ES-I3 (cell line): ENCODE data around the gene R3HDM4.

Experiments used
- H3K36me3 ChIP-seq: 2 replicates; pipeline ENCODE4 v1.6.1; 2013; ENCODE audit warnings: mild to moderate bottlenecking, low read length, control low read depth, moderate library complexity; ENCODE audit not compliant: insufficient read depth
- H3K4me1 ChIP-seq: 2 replicates; pipeline ENCODE4 v1.6.1; 2013; ENCODE audit warnings: mild to moderate bottlenecking, control low read depth, low read length; ENCODE audit not compliant: insufficient read depth
- H3K9ac ChIP-seq: 2 replicates; pipeline ENCODE4 v1.6.1; 2013; ENCODE audit warnings: low read depth, mild to moderate bottlenecking, low read length, moderate library complexity
- H3K9me3 ChIP-seq: 2 replicates; pipeline ENCODE4 v1.6.1; 2013; ENCODE audit warnings: mild to moderate bottlenecking, low read length, moderate library complexity; ENCODE audit not compliant: control insufficient read depth, insufficient read depth

The R3HDM4 gene

DNA sequence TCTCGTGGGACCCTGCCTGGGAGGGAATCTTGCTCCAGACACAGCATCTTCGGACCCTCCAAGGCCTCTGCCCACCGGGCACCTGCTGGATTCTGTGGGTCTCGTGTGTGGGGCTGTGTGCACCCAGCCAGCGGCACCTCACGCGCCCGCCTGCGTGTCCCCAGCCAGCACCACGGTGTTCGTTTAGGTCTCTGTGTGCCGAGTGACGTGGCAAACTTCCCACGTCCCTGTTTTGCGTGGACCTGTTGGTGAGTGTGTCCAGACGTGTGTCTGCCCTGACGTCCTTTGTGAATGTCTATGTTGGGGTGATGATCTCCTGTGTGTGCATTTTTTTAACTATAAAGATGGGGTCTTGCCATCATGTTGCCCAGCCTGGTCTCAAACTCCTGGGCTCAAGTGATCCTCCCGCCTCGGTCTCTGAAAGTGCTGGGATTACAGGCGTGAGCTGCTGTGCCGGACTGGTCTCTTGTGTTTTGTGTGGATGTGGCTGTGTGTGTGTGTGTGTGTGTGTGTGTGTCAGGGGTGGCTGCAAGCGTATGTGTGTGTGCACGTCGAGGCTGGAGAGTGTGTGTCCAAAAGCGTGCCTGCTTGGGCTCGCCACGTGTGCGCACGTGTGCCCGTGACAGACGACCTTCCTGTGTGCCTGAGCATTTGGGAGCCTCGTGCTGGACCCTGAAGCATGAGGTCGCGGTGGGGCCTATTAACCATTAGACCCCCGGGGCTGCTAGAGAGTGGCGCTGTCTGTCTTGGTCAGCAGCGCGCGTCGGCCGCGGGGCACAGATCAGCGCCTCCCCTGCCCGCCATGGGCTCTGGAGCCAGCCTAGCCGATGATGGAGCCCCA is 28.5 kb upstream of the R3HDM4 start:
- Histone ChIP-seq H3K9me3 (no peaks in the 10 kb centered on the region), H3K9ac (no peak overlapping the region), H3K36me3 (peaks cover 3% of the 10 kb centered on the region; the same call in 1 of the 2 replicates)

GRCh38 chr19:940591-941291 is 27.7 kb upstream of the R3HDM4 start:
- peaks cover 3% of the 10 kb centered on the region; the same call in 1 of the 2 replicates for H3K36me3 ChIP-seq
- no peak overlapping the region for H3K9ac ChIP-seq
- H3K4me1 ChIP-seq = no peaks in the 10 kb centered on the region
- H3K9me3 ChIP-seq = no peaks in the 10 kb centered on the region

More for the DNA sequence above, 28.5 kb upstream of the R3HDM4 start:
- H3K4me1 ChIP-seq = no peaks in the 10 kb centered on the region

DNA sequence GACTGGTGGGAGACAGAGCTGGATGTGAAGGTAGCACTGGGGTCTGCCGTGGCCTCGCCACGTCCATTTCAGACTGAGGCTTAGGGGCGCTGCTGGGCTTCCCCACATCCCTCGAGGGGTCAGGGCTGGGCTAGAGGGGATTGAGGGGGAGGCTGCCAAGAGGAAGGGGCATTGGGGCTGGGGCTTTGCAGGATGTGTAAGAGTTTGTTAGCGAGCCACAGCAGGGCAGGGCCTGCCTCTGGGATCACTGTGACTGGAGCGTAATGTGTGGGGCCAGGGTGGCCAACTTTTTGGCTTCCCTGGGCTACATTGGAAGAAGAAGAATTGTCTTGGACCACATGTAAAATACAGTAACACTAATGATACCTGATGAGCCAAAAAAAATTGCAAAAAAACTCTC is 26.9 kb upstream of the R3HDM4 start:
- Histone ChIP-seq H3K9me3 (no peaks in the 10 kb centered on the region), H3K9ac (no peak overlapping the region), H3K36me3 (peaks cover 3% of the 10 kb centered on the region; the same call in 1 of the 2 replicates), H3K4me1 (no peaks in the 10 kb centered on the region)

- H3K4me1 ChIP-seq = no peaks in the 10 kb centered on the region
- H3K9me3 ChIP-seq = no peaks in the 10 kb centered on the region
- no peak overlapping the region for H3K9ac ChIP-seq
- H3K36me3 ChIP-seq = peaks cover 3% of the 10 kb centered on the region; the same call in 1 of the 2 replicates
Observed at GRCh38 chr19:939439-939838, 26.4 kb upstream of the R3HDM4 start.

DNA sequence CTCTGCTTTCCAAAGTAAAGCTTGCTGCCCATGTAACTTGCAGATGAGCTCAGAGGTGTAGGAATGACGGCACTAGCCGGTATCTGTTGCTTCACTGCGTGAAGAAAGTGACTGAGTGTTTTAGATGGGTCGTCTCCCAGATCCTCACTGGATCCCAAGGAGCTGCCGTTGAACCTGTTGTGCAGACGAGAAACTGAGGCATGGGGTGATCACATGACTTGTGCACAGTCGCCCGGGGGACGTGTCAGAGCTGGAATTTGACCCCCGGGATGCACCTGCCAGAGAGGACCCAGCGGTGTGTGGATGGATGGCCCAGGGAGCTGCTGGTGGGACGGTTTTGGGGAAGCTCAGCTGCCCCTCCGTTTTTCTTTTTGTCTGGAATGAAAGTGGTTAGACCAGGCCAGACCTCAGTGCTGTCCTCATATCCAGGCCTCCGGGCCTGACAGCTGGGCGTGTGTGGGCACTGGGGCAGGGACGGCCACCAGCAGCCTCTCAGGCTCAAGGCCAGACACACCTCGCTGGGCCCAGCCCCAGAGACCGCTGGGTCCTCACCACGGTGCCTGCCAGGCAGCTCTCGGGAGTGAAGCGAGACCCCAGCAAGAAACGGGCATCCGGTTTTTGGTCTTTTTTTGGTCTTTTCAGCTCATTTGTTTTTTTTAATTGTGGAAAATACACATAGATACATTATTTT is 25.4 kb upstream of the R3HDM4 start:
- Histone ChIP-seq H3K9me3 (no peaks in the 10 kb centered on the region), H3K36me3 (peaks cover 3% of the 10 kb centered on the region; the same call in 1 of the 2 replicates), H3K4me1 (peaks cover 6% of the 10 kb centered on the region; the same call in 1 of the 2 replicates), H3K9ac (no peak overlapping the region)

GRCh38 chr19:937259-937694 is 24.3 kb upstream of the R3HDM4 start:
- Histone ChIP-seq H3K4me1 (peaks cover 14% of the 10 kb centered on the region; the same call in 1 of the 2 replicates), H3K36me3 (peaks cover 3% of the 10 kb centered on the region; the same call in 1 of the 2 replicates)

GRCh38 chr19:936175-936546 is 23.1 kb upstream of the R3HDM4 start:
- H3K9me3 ChIP-seq = no peaks in the 10 kb centered on the region
- peaks cover 3% of the 10 kb centered on the region; the same call in 1 of the 2 replicates for H3K36me3 ChIP-seq
- H3K9ac ChIP-seq = no peak overlapping the region
- H3K4me1 ChIP-seq = peaks cover 15% of the 10 kb centered on the region; the same call in 1 of the 2 replicates

More at GRCh38 chr19:937259-937694, 24.3 kb upstream of the R3HDM4 start:
- Histone ChIP-seq H3K9ac (no peak overlapping the region), H3K9me3 (no peaks in the 10 kb centered on the region)

- Histone ChIP-seq H3K9me3 (no peaks in the 10 kb centered on the region), H3K36me3 (peaks cover 3% of the 10 kb centered on the region; the same call in 1 of the 2 replicates), H3K9ac (no peak overlapping the region), H3K4me1 (peaks cover 15% of the 10 kb centered on the region; the same call in 1 of the 2 replicates)
Observed at GRCh38 chr19:934865-935479, 22.0 kb upstream of the R3HDM4 start.

DNA sequence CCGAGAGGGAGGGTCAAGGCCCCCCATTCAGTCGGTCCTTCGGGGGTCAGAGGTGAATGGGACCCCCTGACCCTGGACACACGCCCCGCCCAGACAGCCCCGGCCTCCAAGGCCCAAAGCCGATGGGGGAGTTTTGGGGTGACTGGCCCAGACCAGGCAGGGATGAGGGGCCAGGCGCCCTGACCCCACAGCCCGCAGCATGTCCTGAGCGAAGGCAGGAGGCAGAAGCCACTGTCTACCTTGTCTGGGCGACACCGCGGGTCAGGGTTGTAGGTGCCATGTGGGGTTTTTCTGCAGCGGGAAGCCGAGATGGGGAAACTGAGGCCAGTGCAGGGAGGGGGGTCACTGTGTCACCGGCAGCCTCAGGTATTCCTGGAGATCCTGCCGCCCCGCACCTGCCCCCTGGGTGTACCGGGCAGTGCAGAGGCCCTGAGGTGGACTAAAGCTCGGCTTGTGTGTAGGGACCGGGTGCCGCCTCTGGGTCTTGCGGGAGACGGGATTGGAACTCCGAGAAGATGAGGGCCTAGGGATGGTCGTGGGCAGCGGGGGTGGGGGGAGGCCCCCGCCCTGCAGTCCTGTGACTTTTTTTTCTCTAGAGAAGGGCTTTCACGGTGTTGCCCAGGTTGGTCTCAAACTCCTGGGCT is 21.3 kb upstream of the R3HDM4 start:
- H3K9me3 ChIP-seq = no peaks in the 10 kb centered on the region
- no peak overlapping the region for H3K9ac ChIP-seq
- peaks cover 15% of the 10 kb centered on the region; the same call in 1 of the 2 replicates for H3K4me1 ChIP-seq
- H3K36me3 ChIP-seq = peaks cover under 1% of the 10 kb centered on the region; the same call in 1 of the 2 replicates

DNA sequence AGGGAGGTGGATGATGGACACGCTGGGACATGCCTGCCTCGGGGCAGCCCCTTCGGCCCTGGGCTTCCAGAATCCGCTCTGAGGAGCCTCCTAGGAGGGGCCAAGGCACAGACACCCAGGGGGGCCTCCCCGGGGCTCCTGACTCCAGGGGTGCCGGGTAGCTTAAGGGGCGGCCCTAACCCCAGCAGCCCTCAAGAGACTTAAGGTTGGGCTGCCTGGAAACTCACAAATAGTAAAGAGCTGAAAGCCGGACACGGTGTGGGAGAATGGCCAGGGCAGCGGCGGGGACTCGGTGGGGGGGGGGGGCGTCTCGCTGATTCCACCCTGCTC is 20.5 kb upstream of the R3HDM4 start:
- no peaks in the 10 kb centered on the region for H3K9me3 ChIP-seq
- no peaks in the 10 kb centered on the region for H3K36me3 ChIP-seq
- no peak overlapping the region; the same call in 1 of the 2 replicates for H3K9ac ChIP-seq
- H3K4me1 ChIP-seq = peaks cover 15% of the 10 kb centered on the region; the same call in 1 of the 2 replicates

- Histone ChIP-seq H3K9me3 (no peaks in the 10 kb centered on the region), H3K4me1 (peaks cover 16% of the 10 kb centered on the region; the same call in 1 of the 2 replicates), H3K9ac (no peak overlapping the region; the same call in 1 of the 2 replicates), H3K36me3 (no peaks in the 10 kb centered on the region)
Observed at GRCh38 chr19:932648-933552, 19.9 kb upstream of the R3HDM4 start.

- no peaks in the 10 kb centered on the region for H3K9me3 ChIP-seq
- H3K36me3 ChIP-seq = no peaks in the 10 kb centered on the region
- H3K9ac ChIP-seq = no peak overlapping the region
- H3K4me1 ChIP-seq = peaks cover 18% of the 10 kb centered on the region; the same call in 1 of the 2 replicates
Observed at GRCh38 chr19:931860-932647, 19.0 kb upstream of the R3HDM4 start.
